T follicular helper cell (primary cell): Measurements from ENCODE around the gene CENPP.

Source experiments
- DNase-seq: peaks from one replicate; pipeline ENCODE4 v3.0.0-alpha.2; 2020; ENCODE audit warnings: low read depth

Gene CENPP

DNA sequence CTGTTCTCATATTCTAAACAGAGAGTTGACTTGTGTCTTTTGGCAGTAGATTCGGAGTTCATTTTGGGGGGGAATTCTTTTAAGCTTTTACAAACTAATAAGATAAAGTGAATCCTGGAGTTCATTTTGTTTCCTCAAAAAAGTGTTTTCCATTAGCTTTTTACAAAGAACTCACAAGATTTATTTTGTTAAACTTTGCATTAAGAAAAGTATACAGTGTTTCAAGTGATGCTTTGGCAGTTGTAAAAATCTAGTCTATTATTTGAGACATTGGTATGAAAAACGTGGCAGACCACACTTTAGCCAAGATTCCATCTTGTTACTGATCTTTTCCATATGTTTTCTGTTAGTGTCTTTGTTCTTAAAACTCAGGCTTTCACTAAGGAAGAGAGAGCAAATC lies 99.7 kb downstream of the CENPP start:
- no peak for DNase-seq

GRCh38 chr9:92426501-92427145 lies 100.9 kb downstream of the CENPP start:
- no peak for DNase-seq

GRCh38 chr9:92429836-92430235 lies 104.1 kb downstream of the CENPP start:
- no peak for DNase-seq

- no peak for DNase-seq
Measured at GRCh38 chr9:92432350-92432749, 106.6 kb downstream of the CENPP start.

- DNase-seq = no peak
Measured at GRCh38 chr9:92432972-92433548, 107.3 kb downstream of the CENPP start.

DNA sequence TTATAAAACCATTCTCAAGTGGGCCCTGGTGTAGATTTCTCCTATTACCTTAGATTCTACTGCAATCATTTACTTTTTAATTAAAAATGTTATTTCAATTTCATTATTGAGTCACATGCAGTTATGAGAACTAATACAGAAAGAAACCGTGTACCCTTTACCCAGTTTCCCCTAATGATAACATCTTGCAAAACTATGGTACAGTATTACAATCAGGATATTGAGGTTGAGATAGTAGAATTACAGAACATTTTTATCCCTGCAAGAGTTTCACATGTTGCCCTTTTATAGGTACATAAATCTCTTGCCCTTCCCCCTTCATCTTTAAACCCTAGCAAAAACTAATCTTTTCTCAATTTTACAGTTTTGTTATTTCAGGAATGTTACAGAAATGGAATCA lies 109.5 kb downstream of the CENPP start:
- DNase-seq = no peak

DNA sequence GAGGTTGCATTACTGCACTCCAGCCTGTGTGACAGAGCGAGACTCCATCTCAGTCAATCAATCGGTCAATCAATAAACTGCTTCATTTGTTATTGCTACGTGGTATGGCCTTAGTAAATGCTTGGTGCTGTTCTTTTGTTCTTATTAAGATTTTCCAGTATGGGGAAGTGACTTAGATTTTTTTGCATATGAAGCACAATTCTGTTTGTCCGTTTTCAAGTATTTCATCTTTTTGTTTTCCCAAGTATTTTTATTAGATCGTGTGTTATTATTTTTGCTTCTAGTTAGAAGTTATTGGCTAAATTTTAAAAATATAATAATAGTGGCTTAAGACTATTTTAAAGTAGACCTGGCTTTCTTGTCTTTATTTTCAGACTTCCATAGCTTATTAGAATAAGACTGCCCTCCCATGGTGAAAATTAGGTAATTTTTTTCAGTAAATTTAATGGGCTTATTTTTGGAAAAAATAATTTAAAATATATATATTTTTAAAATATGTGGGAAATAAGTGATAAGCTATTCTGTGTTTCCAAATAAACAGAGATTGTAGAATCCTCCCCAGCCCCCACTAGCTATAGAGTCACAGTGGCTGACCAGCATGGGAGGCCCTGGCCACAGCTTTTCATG lies 113.3 kb downstream of the CENPP start:
- no peak for DNase-seq

DNA sequence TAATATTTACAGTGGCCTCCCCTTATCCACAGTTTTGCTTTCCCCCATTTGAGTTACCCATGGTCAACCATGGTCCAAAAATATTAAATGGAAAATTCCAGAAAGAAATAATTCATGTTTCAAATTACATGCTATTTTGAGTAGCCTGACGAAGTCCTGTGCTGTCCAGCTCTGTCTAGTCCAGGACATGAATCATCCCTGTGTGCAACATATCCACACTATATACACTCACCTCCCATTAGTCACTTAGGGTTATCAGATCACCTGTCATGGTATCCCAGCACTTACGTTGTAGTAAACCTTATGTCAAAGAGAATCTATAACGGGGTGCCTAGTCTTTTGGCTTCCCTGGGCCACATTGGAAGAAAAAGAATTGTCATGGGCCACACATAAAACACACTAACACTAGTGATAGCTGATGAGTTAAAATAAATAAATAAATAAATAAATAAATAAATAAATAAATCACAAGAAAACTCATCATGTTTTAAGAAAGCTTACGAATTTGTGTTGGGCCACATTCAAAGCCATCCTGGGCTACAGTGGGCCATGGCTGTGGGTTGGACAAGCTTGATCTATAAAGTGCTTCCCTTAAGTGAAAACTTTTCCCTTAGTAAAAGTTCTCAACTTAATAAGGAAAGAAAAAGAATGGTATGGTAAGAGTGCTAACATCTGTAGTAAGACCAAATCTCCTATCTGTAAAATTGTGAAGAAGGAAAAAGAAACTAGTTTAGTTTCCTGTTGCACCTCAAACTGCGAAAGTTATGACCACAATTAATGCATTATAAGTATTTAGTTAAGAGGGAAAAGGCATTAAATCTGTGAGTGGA lies 114.4 kb downstream of the CENPP start:
- no peak for DNase-seq

DNA sequence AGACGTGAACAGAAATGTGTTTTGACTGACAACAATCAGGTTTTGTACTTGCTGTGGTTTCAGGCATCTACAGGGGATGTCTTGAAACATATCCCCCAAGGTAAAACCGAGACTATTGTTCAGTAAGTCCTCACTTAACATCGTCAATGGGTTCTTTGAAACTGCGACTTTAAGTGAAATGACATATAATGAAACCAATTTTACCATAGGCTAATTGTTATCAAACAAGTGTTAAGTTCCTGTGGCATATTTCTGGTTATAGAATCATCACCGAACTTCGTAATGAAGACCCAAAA lies 114.9 kb downstream of the CENPP start:
- no peak for DNase-seq

DNA sequence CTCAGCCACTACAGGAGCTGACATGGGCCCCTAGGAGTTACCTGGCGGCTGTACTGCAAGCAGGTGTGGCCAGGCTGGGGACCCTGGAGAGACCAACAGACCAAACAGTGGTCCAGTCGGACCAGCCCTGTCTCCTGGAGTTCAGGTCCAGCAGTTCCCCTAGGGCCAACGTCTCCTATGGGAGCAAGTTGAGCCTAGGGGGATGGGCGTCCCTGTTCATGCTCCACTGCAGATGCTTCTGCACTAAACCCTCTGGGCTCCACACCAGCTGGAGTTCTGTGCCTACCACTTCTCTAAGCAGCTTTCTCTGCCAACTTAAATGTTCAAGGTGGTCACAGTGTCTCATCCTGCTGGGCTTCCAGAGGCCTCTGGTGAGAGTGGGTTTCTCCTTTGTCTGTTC lies 119.1 kb downstream of the CENPP start:
- DNase-seq = no peak

DNA sequence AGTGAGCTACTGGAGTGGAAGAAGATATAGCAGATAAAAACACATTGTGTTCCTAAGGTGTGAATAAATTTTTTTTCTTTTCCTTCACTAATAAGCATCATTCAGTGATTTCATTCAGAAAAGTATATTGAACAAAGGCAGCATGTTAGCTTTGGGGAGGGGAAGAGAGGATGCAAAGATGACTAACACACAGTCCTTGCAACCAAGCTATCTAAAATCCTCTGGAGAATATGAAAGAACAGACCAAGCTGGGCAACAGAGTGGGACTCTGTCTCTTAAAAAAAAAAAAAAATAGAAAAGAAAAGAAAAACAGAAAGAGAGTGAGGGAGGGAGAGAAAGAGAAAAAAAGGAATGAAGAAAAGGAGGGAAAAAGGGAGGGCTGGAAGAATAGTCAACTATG lies 120.8 kb downstream of the CENPP start:
- no peak for DNase-seq

DNA sequence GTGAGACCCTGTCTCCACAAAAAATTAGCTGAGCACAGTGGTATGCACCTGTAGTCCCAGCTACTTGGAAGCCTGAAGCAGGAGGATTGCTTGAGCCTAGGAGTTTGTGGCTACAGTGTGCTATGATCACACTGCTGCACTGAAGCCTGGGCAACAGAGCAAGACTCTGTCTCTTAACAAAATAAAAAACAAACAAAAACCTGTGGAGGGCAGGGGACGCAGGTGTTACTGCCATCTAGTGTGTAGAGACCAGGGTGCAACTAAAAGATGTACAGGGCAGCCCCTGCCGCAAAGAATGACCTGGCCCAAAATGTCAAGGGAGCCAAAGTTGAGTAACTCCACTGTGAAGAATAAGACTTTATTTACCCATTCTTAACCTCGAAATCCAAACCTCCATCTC lies 129.5 kb downstream of the CENPP start:
- no peak for DNase-seq

GRCh38 chr9:92457576-92457975 lies 131.8 kb downstream of the CENPP start:
- DNase-seq = no peak

- DNase-seq = no peak
Measured at GRCh38 chr9:92463387-92463786, 137.6 kb downstream of the CENPP start.

GRCh38 chr9:92463984-92464383 lies 138.2 kb downstream of the CENPP start:
- DNase-seq = no peak

GRCh38 chr9:92467041-92467440 lies 141.3 kb downstream of the CENPP start:
- no peak for DNase-seq

GRCh38 chr9:92467511-92467910 lies 141.8 kb downstream of the CENPP start:
- DNase-seq = no peak

DNA sequence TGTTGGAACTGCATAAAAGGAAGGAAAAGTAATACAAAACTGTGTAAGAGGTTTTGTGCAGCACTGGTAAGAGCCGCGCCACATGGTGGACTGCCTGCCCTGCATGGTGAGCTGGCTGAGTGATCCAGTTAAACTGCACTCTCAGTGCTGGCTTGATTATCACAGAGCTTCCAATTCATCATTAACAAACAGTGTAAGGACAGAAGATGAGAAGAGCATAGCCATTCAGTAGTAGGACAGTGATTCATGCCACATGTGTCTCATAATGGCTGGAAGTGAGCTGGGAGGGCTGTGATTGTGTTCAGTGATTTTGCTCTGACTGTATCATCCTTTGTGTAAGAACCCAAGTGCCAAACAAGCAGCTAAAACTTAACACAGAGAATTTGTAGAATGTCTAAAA lies 142.5 kb downstream of the CENPP start:
- no peak for DNase-seq

DNA sequence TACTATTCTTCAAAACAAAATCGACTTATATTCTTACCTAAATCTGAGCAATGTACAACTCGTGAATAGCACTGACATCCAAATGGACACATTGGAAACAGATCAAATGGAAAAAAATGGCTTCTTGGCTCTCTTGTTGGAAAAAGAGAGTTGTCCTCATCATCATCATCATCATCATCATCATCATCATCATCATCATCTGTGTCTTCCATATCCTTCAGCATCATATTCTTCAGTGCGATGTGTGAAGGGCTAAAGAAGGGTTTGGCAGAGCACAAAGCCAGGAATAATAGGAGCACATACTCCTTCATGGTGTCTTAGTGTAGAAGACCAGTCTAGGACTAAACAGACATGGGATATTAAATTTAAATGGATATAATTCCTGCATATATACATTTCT lies 148.8 kb downstream of the CENPP start:
- DNase-seq = no peak

GRCh38 chr9:92476962-92477361 lies 151.2 kb downstream of the CENPP start:
- no peak for DNase-seq

DNA sequence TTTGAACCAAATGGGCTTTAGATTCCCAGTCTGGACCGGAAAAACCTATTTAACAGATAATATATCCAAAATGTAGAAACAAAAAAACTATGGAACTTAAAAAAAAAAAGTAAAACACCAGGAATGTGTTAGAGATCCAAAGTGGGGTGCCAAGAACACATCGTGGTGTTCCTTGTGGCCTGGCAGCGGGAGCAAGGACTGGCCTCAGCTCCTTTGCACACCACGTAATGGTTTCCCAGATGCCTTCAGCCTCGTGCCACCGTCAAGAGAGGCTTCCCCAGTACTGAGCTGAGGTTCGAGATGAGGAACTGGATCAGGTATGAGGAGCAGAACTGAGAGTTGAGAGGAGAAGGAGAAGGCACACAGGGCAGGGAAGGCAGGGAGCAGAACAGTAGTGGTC lies 153.0 kb downstream of the CENPP start:
- DNase-seq = no peak

- DNase-seq = no peak
Measured at GRCh38 chr9:92479346-92479745, 153.6 kb downstream of the CENPP start.

DNA sequence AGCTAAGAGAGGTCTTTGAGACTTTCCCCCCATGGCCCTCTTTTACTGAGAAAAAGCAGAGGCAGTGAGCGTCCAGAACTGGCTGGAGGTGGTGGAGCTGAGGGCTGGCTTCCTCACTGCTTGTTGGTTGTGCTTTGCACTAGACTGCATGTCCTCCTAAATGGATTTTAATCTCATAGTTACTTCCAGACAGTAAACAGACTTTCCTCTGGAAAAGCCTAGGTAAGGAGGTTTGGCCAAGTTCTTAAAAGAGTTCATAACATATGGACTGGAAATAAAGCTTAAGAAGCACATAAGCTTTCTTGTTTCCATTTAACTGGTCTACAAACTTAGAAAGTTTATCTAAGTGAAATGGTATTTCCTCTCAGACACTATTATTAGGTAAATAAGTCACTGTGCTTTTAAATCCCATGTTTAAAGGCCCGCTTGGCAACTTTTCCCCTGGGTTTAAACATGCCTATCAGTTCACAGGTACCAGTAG lies 154.6 kb downstream of the CENPP start:
- DNase-seq = no peak
